ENCODE measurements around the gene DPF3. TPM values are rescaled to one million over a fixed set of nuclear protein-coding genes. Genes with fewer than 3 reads are reported as not detected.

Gene DPF3
- total RNA-seq, 3 donors from 2014 or later: 9.3 to 21.9 (median 10.9) TPM

GRCh38 chr14:72883109-72883508 is 10.8 kb downstream of the DPF3 start:
- no peaks in the 10 kb centered on the region for H3K9me3 ChIP-seq
- no peaks in the 10 kb centered on the region for H3K36me3 ChIP-seq (ENCODE audit: low read depth)
- no peak for ATAC-seq
- no peak for DNase-seq
- H3K4me3 ChIP-seq: no peak overlapping the region
- no peak for TF ChIP-seq CTCF (IDR thresholded peaks at IDR 0.05)
- H3K4me1 ChIP-seq (ENCODE audit: low read depth): no peaks in the 10 kb centered on the region
- intact Hi-C loops (cut with DNase I, micrococcal nuclease): no loop called here

GRCh38 chr14:72882463-72882862 is 11.4 kb downstream of the DPF3 start:
- no peak for TF ChIP-seq CTCF (IDR thresholded peaks at IDR 0.05)
- Histone ChIP-seq H3K4me1 (ENCODE audit: low read depth) (no peaks in the 10 kb centered on the region), H3K4me3 (no peak overlapping the region), H3K36me3 (ENCODE audit: low read depth) (no peaks in the 10 kb centered on the region), H3K9me3 (no peaks in the 10 kb centered on the region)
- intact Hi-C loops (cut with DNase I, micrococcal nuclease): no loop called here
- DNase-seq (no peak), ATAC-seq (no peak)

GRCh38 chr14:72882047-72882446 is 11.9 kb downstream of the DPF3 start:
- no peak for ATAC-seq
- H3K9me3 ChIP-seq: no peaks in the 10 kb centered on the region
- TF ChIP-seq CTCF (IDR thresholded peaks at IDR 0.05): no peak

GRCh38 chr14:72881543-72881942 is 12.4 kb downstream of the DPF3 start:
- DNase-seq: no peak
- H3K4me1 ChIP-seq (ENCODE audit: low read depth): no peaks in the 10 kb centered on the region
- TF ChIP-seq CTCF (IDR thresholded peaks at IDR 0.05): no peak
- ATAC-seq: no peak
- no peaks in the 10 kb centered on the region for H3K9me3 ChIP-seq
- H3K36me3 ChIP-seq (ENCODE audit: low read depth): no peaks in the 10 kb centered on the region
- intact Hi-C loops (cut with DNase I, micrococcal nuclease): no loop called here
- no peak overlapping the region for H3K4me3 ChIP-seq

More at GRCh38 chr14:72882047-72882446, 11.9 kb downstream of the DPF3 start:
- no peak for DNase-seq
- Histone ChIP-seq H3K4me1 (ENCODE audit: low read depth) (no peaks in the 10 kb centered on the region), H3K36me3 (ENCODE audit: low read depth) (no peaks in the 10 kb centered on the region), H3K4me3 (no peak overlapping the region)
- intact Hi-C loops (cut with DNase I, micrococcal nuclease): no loop called here

- TF ChIP-seq CTCF (IDR thresholded peaks at IDR 0.05): no peak
- Histone ChIP-seq H3K4me3 (no peak overlapping the region), H3K36me3 (ENCODE audit: low read depth) (no peaks in the 10 kb centered on the region), H3K4me1 (ENCODE audit: low read depth) (no peaks in the 10 kb centered on the region), H3K9me3 (no peaks in the 10 kb centered on the region)
- DNase-seq (no peak), ATAC-seq (no peak)
- intact Hi-C loops (cut with DNase I, micrococcal nuclease): no loop called here
Observed at GRCh38 chr14:72880820-72881219, 13.1 kb downstream of the DPF3 start.

GRCh38 chr14:72880164-72880563 is 13.7 kb downstream of the DPF3 start:
- ATAC-seq (no peak), DNase-seq (no peak)
- Histone ChIP-seq H3K36me3 (ENCODE audit: low read depth) (no peaks in the 10 kb centered on the region), H3K4me3 (no peak overlapping the region), H3K9me3 (no peaks in the 10 kb centered on the region), H3K4me1 (ENCODE audit: low read depth) (no peaks in the 10 kb centered on the region)
- intact Hi-C loops (cut with DNase I, micrococcal nuclease): no loop called here
- no peak for TF ChIP-seq CTCF (IDR thresholded peaks at IDR 0.05)
